Endothelial cell of umbilical vein (primary cell): ENCODE measurements around the gene RGR. TPM values are rescaled to one million over a fixed set of nuclear protein-coding genes. Genes with fewer than 3 reads are reported as not detected.

Experiments used
- BruUV-seq: library from RNA; stranded (reverse); fragments of 400-500 nt; replicated peaks from 2 replicates; lab custom pipeline; 2021; lab: Mats Ljungman, UMichigan
- CTCF ChIA-PET: fragments of 300-600, 350-600 bp; sonication (Branson Sonifier 250); formaldehyde crosslinking; loops from one replicate; lab custom pipeline; 2021; ENCODE audit warnings: antibody characterized with exemption, inconsistent platforms; lab: Charles Lee
- POLR2A ChIA-PET: fragments of 300-600, 350-600 bp; sonication (Branson Sonifier 250); formaldehyde crosslinking; loops from one replicate; lab custom pipeline; 2021; ENCODE audit warnings: antibody characterized with exemption, inconsistent platforms; lab: Charles Lee
- DNase-seq: peaks from one replicate; pipeline ENCODE4 v3.0.0-alpha.2; 2011; ENCODE audit warnings: low read depth, low spot score
- FAIRE-seq: peaks from 2 replicates; lab custom pipeline; 2011; peaks lifted over from hg19 to GRCh38; lab: Jason Lieb, UNC
- H2AFZ ChIP-seq: 2 replicates; pipeline ENCODE4 v1.6.0; 2012; ENCODE audit warnings: low read depth, low read length, control low read depth, inconsistent platforms
- H3K27ac ChIP-seq: 2 replicates; pipeline ENCODE4 v1.5.1; 2011; ENCODE audit warnings: low read depth, mild to moderate bottlenecking, control low read depth, low read length, moderate library complexity; ENCODE audit not compliant: insufficient read depth
- H3K27me3 ChIP-seq, 2 experiments: 2 replicates each; pipeline versions ENCODE4 v1.6.0 to v1.6.1; 2011; ENCODE audit warnings: low read length in 2 of 2, mixed read lengths in 1 of 2; ENCODE audit not compliant: control insufficient read depth in 2 of 2, insufficient read depth in 2 of 2
- H3K36me3 ChIP-seq, 2 experiments: 2 replicates in 1 of 2; 3 replicates in 1 of 2; pipeline ENCODE4 v1.5.1; 2011; ENCODE audit warnings: low read length in 2 of 2, mild to moderate bottlenecking in 1 of 2, moderate library complexity in 1 of 2; ENCODE audit not compliant: control insufficient read depth in 2 of 2, insufficient read depth in 2 of 2; ENCODE audit errors: extremely low read depth in 1 of 2
- H3K4me1 ChIP-seq: 3 replicates; pipeline ENCODE4 v1.5.1; 2011; ENCODE audit warnings: mild to moderate bottlenecking, low read length; ENCODE audit not compliant: control insufficient read depth, insufficient read depth; ENCODE audit errors: extremely low read depth
- H3K4me2 ChIP-seq: 2 replicates; pipeline ENCODE4 v1.6.1; 2011; ENCODE audit warnings: low read length, control low read depth, mixed read lengths; ENCODE audit not compliant: insufficient read depth
- H3K4me3 ChIP-seq, 3 experiments: fragments of 200-600 bp in 1 of 3; sonication (generic), shearing (Covaris generic) in 1 of 3; replicated peaks in 1 of 3; 2 replicates each; pipeline ENCODE4 v1.5.1; 2011 to 2016; ENCODE audit warnings: control low read depth in 3 of 3, low read length in 3 of 3, mild to moderate bottlenecking in 2 of 3, inconsistent platforms in 1 of 3, low read depth in 1 of 3, moderate library complexity in 1 of 3; ENCODE audit not compliant: insufficient read depth in 1 of 3
- H3K79me2 ChIP-seq: 2 replicates; pipeline ENCODE4 v1.6.0; 2012; ENCODE audit warnings: low read length, inconsistent platforms; ENCODE audit not compliant: control insufficient read depth, insufficient read depth
- H3K9ac ChIP-seq: replicated peaks from 2 replicates; pipeline ENCODE3; 2011; ENCODE audit warnings: low read length, control low read depth; ENCODE audit not compliant: insufficient read depth; ENCODE audit errors: extremely low read depth
- H3K9me1 ChIP-seq: replicated peaks from 3 replicates; pipeline ENCODE4 v1.6.0; 2011; ENCODE audit warnings: mild to moderate bottlenecking, low read length; ENCODE audit not compliant: control insufficient read depth, insufficient read depth; ENCODE audit errors: extremely low read depth
- H3K9me3 ChIP-seq: replicated peaks from 2 replicates; pipeline ENCODE4 v1.5.1; 2012; ENCODE audit warnings: low read length, inconsistent platforms; ENCODE audit not compliant: control insufficient read depth, insufficient read depth
- H4K20me1 ChIP-seq: replicated peaks from 2 replicates; pipeline ENCODE3; 2011; ENCODE audit warnings: mild to moderate bottlenecking, low read length; ENCODE audit not compliant: control insufficient read depth, insufficient read depth; ENCODE audit errors: extremely low read depth
- EZH2 ChIP-seq: IDR thresholded peaks from 2 replicates; pipeline ENCODE4 v1.6.1; 2012; ENCODE audit warnings: borderline replicate concordance, low read depth, mild to moderate bottlenecking, moderate library complexity, low read length, inconsistent platforms; ENCODE audit not compliant: severe bottlenecking
- FOS ChIP-seq: IDR thresholded peaks from 2 replicates; pipeline ENCODE4 v1.6.1; 2011; ENCODE audit warnings: mild to moderate bottlenecking, low read length, moderate library complexity, borderline replicate concordance; ENCODE audit not compliant: insufficient read depth
- GATA2 ChIP-seq: IDR thresholded peaks from 2 replicates; pipeline ENCODE4 v1.7.0; 2011; ENCODE audit warnings: low read depth, mild to moderate bottlenecking, moderate library complexity, mixed read lengths, low read length; ENCODE audit not compliant: insufficient read length, insufficient read depth
- JUN ChIP-seq: IDR thresholded peaks from 2 replicates; pipeline ENCODE4 v1.6.1; 2011; ENCODE audit warnings: borderline replicate concordance, low read depth; ENCODE audit not compliant: insufficient read length, insufficient read depth
- MAX ChIP-seq: IDR thresholded peaks from 2 replicates; pipeline ENCODE4 v1.6.1; 2011; ENCODE audit not compliant: insufficient read depth, insufficient read length
- MYC ChIP-seq: IDR thresholded peaks from one replicate; pipeline ENCODE4 v1.6.1; 2011; ENCODE audit warnings: mild to moderate bottlenecking, low read depth, low read length
- POLR2A ChIP-seq: IDR thresholded peaks from 2 replicates; pipeline ENCODE4 v1.6.1; 2012; ENCODE audit warnings: low read depth, mild to moderate bottlenecking, control low read depth, low read length
- POLR2AphosphoS5 ChIP-seq: IDR thresholded peaks from 2 replicates; pipeline ENCODE4 v1.6.1; 2012; ENCODE audit warnings: low read depth, mild to moderate bottlenecking, control low read depth, low read length, moderate library complexity; ENCODE audit not compliant: insufficient read depth
- dilution Hi-C: fragments of 300-500 bp; cut with MboI; formaldehyde crosslinking; loops from one replicate; pipeline ENCODE4 v1.15.0; 2019; ENCODE audit warnings: low sequenced_read_pairs; ENCODE audit not compliant: extremely low pct_ligation_motif_present
- intact Hi-C: fragments of 100-400 bp; cut with micrococcal nuclease; formaldehyde crosslinking; loops from one replicate; pipeline ENCODE4 v1.10.0; 2022
- polyA plus RNA-seq, 4 experiments: library from polyadenylated mRNA; depleted of rRNA in 3 of 4; stranded (reverse) in 3 of 4; unstranded in 1 of 4; fragments of >200 nt; gene quantifications; 2 replicates each; pipeline versions ENCODE4 v1.2.1 to v1.2.3, GENCODE V29; 2011 to 2012; ENCODE audit warnings: missing spikeins in 1 of 4
- total RNA-seq: library from RNA; stranded (reverse); gene quantifications from 2 replicates; pipeline ENCODE4 v1.2.3, GENCODE V29; 2021
- TF ChIP-seq, protein P1 (sequence below), 2 donors: IDR thresholded peaks; 1 replicate in 1 of 2; 2 replicates in 1 of 2; pipeline ENCODE4 v1.5.1; 2011; ENCODE audit warnings: low read length in 2 of 2, mild to moderate bottlenecking in 2 of 2, moderate library complexity in 2 of 2, control low read depth in 1 of 2, inconsistent platforms in 1 of 2, low read depth in 1 of 2; ENCODE audit not compliant: insufficient read depth in 1 of 2; ENCODE audit errors: extremely low read depth in 1 of 2

RGR gene
- total and polyA plus RNA-seq, 2 donors (not counting 3 experiments of a cell fraction or from before 2014, with no cell fraction given): not detected

DNA sequence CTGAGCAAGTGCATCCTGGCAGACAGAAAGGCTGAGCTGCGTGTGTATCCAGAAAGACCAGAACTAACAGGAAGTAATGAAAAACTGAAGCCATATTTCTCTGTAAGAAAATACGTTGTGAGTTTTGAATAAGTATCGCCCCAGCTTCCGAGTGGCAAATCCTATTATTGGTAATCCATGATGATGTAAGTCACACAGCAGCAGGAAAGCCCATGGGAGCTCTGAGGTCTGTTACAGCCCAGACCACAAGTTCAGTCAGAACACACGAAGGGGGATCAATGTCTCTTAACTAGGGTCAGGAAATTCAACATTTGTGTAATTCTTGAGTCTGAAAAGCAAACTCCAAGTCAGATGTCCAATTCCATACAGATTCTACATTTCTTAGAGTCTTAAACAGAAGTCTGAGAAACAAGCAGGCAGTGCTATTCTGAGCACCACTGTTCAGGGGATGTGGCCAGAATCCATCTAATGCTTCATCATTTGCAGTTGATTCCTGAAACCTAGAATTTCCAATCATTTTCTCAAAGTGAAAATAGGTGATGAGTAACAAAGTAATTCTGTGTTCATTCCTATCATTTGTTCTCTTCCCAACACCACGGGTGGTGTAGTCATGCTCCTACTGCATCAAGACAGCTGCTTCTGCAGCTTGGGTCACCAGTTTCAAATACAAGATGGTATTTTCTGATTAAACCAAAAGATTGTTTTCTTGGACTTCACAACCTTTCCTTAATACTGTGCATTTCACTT is 19.3 kb upstream of the RGR start, which contains the start of gene LRIT2:
Gene LRIT2, minus strand, starts transcription at position 118 of the 747 bp plus-strand sequence. Its CDS starts 24 bp downstream, at position 94.
- H3K4me2 ChIP-seq: no peak within 1 kb of the TSS
- no peaks in the 10 kb centered on the region for H3K9me3 ChIP-seq
- H3K9ac ChIP-seq: no peak within 1 kb of the TSS
- no peak for FAIRE-seq
- no TSS peak for BruUV-seq
- intact Hi-C loops: no loop called here
- H3K4me3 ChIP-seq: no peak within 1 kb of the TSS
- H3K36me3 ChIP-seq: no peaks in the 10 kb centered on the region
- H3K27ac ChIP-seq: no peak within 1 kb of the TSS
- TF ChIP-seq POLR2A: no peak
- TF ChIP-seq POLR2AphosphoS5: no peak
- TF ChIP-seq FOS: no peak
- no peak for TF ChIP-seq MYC
- TF ChIP-seq, protein P1, sequence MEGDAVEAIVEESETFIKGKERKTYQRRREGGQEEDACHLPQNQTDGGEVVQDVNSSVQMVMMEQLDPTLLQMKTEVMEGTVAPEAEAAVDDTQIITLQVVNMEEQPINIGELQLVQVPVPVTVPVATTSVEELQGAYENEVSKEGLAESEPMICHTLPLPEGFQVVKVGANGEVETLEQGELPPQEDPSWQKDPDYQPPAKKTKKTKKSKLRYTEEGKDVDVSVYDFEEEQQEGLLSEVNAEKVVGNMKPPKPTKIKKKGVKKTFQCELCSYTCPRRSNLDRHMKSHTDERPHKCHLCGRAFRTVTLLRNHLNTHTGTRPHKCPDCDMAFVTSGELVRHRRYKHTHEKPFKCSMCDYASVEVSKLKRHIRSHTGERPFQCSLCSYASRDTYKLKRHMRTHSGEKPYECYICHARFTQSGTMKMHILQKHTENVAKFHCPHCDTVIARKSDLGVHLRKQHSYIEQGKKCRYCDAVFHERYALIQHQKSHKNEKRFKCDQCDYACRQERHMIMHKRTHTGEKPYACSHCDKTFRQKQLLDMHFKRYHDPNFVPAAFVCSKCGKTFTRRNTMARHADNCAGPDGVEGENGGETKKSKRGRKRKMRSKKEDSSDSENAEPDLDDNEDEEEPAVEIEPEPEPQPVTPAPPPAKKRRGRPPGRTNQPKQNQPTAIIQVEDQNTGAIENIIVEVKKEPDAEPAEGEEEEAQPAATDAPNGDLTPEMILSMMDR (IDR thresholded peaks at IDR 0.05; ENCODE audit: extremely low read depth in 1 of 2, insufficient read depth in 1 of 2, low read depth in 1 of 2, low read length in 2 of 2): no peak
- TF ChIP-seq GATA2: no peak
- TF ChIP-seq MAX: no peak
- no peak for TF ChIP-seq JUN
- no peak for TF ChIP-seq EZH2
- H3K9me1 ChIP-seq: no peaks in the 10 kb centered on the region
- no peaks in the 10 kb centered on the region for H3K4me1 ChIP-seq
- H4K20me1 ChIP-seq: no peaks in the 10 kb centered on the region
- DNase-seq: no peak
- ChIA-PET POLR2A (no interaction called here), CTCF (no interaction called here)
- H3K79me2 ChIP-seq: no peaks in the 10 kb centered on the region
- dilution Hi-C loops: no loop called here
- no peak within 1 kb of the TSS for H2AFZ ChIP-seq
- no peaks in the 10 kb centered on the region for H3K27me3 ChIP-seq
